ENCODE data around the gene TECPR1. TPM values are rescaled to one million over a fixed set of nuclear protein-coding genes. Genes with fewer than 3 reads are reported as not detected.

The TECPR1 gene
- total RNA-seq, 8 experiments from 2014 or later, result 7.0 to 23.4 (median 16.2) TPM

DNA sequence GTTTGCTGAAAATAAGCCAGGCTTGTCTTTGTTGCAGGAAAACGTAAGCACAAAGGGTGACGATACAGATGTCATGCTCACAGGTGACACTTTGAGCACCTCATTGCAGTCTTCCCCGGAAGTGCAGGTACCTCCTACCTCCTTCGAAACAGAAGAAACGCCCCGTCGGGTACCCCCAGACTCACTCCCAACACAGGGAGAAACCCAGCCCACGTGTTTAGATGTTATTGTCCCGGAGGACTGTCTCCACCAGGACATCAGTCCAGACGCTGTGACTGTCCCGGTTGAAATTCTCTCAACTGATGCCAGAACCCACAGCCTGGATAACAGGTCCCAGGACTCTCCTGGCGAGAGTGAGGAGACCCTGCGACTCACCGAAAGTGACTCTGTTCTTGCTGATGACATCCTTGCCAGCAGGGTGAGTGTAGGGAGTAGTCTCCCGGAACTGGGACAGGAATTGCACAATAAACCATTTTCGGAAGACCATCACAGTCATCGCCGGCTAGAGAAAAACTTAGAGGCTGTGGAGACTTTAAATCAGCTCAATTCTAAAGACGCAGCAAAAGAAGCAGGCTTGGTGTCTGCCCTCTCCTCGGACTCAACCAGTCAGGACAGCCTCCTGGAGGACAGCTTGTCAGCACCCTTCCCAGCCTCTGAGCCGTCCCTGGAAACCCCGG lies 59.1 kb downstream of the TECPR1 start:
- Histone ChIP-seq H3K4me1 (replicated peaks in 1 of 2) (no peaks in the 10 kb centered on the region), H3K27ac (no peak overlapping the region), H3K4me3 (no peak overlapping the region)
- in situ Hi-C loops (cut with MboI; ENCODE audit: low pct_unique_long_range_greater_than_20kb in 2 of 9, low sequenced_read_pairs in 9 of 9, unreplicated experiment in 9 of 9), result no loop called here
- ATAC-seq (replicated peaks in 6 of 8), result no peak
- WGBS, 10 experiments, result 40 to 100% (median 97%) methylated on average over 1 to 13 of the region's 22 CpGs; no CpG with 5 or more reads in 1 of the 10 experiments

DNA sequence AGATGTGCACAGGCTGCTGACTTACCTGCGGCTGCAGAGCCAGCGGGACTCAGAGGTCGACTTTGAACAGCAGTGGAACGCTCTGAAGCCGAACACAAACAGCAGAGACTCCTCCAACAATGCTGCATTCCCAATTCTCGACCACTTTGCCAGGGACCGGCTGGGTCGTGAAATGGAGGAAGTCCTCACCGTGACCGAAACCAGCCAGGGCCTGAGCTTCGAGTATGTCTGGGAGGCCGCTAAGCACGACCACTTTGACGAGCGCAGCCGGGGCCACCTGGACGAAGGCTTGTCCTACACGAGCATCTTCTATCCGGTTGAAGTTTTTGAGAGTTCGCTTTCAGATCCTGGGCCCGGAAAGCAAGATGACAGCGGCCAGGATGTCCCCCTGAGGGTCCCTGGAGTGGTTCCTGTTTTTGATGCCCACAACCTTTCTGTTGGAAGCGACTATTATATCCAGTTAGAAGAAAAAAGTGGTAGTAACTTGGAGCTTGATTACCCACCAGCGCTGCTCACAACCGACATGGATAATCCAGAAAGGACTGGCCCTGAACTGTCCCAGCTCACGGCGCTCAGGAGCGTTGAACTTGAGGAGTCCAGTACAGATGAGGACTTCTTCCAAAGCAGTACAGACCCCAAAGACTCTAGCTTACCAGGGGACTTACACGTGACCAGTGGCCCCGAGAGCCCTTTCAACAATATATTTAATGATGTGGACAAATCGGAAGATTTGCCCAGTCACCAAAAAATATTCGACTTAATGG lies 60.2 kb downstream of the TECPR1 start:
- ATAC-seq (replicated peaks in 6 of 8), result no peak
- no peaks in the 10 kb centered on the region for H3K4me1 ChIP-seq (replicated peaks in 1 of 2)
- no peak overlapping the region for H3K27ac ChIP-seq
- 90 to 100% (median 95%) methylated on average over 2 to 21 of the region's 32 CpGs for WGBS, 10 experiments
- in situ Hi-C loops (cut with MboI; ENCODE audit: low pct_unique_long_range_greater_than_20kb in 2 of 9, low sequenced_read_pairs in 9 of 9, unreplicated experiment in 9 of 9), result no loop called here
- H3K4me3 ChIP-seq, result no peak overlapping the region

DNA sequence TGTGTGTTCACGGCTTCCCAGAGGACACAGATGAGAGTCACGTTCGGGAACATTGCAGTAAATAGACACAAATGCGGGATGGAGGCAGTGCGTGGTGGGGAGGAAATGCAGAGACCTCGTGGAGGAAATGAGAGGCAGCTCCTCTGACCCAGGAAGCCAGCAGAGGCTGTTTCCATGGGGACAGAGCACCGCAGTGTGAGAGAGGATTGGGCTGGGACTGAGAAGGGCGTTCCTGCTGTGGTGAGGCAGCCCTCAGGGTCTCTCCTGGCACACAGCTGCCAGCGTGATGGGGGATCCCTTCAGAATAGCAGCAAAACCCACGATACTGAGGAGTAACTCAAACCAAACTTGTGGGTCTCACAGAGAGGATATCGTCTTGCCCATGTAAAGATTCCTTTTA lies 62.5 kb downstream of the TECPR1 start:
- Histone ChIP-seq H3K4me3 (no peak overlapping the region), H3K27ac (no peak overlapping the region), H3K4me1 (replicated peaks in 1 of 2) (no peaks in the 10 kb centered on the region)
- WGBS, 10 experiments, result 92 to 100% (median 97%) methylated on average over 1 to 11 of the region's 11 CpGs; no CpG with 5 or more reads in 6 of the 10 experiments
- no peak for ATAC-seq (replicated peaks in 6 of 8)
- in situ Hi-C loops (cut with MboI; ENCODE audit: low pct_unique_long_range_greater_than_20kb in 2 of 9, low sequenced_read_pairs in 9 of 9, unreplicated experiment in 9 of 9), result no loop called here

DNA sequence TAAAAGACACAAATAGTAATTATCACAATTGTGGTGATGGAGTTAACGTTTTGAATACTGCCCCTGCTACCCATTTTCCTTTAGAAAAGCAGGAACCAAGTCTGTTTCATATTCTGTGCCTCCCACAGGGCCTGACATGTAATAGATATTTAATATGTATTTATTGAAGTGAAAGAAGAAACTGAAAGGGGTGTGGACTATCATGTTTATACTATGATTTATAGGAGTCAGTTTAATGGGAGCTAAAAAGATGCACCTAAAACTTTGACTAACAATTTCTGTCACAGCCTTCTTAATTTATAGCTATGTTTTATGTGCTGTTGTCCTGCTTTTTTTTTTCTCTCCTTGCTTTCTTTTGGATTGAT lies 64.9 kb downstream of the TECPR1 start:
- H3K4me3 ChIP-seq, result no peak overlapping the region
- in situ Hi-C loops (cut with MboI; ENCODE audit: low pct_unique_long_range_greater_than_20kb in 2 of 9, low sequenced_read_pairs in 9 of 9, unreplicated experiment in 9 of 9), result no loop called here
- no peaks in the 10 kb centered on the region for H3K4me1 ChIP-seq (replicated peaks in 1 of 2)
- H3K27ac ChIP-seq, result no peak overlapping the region
- 50 to 100% (median 96%) methylated on average over 1 of the region's 1 CpG; no CpG with 5 or more reads in 2 of the 10 experiments for WGBS, 10 experiments
- peak in 2 of 8 experiments; percentile 59 to 60 for ATAC-seq (replicated peaks in 6 of 8)

DNA sequence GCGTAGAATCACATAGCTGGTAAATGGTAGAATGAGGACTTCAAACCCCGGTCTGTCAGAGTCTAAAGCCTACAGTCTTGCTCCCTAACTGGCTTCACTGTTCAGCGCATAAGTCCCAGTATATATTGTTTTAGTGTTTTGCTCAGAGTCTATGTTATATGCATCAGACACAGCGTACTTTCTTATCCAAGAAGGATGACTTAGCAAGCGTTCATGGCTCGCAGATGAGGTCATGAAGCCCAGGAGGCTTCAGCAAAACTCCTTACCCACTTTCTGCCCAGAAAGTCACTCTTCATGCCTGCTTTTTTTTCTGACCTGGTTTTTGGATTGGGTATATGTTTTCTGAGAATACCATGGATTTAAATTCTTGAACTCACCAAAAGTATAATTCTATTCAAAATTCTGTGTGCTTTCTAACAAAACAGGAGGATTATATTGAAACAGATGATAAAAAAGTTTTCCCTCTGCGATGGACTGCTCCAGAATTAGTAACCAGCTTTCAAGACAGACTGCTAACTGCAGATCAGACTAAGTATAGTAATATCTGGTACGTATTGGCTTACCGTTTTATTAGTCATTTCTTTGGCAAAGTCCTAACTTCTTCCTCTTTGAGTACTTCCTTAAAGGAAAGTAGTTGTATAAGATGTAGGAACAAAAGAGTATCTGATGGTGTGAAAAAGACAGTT lies 65.4 kb downstream of the TECPR1 start:
- Histone ChIP-seq H3K4me1 (replicated peaks in 1 of 2) (no peaks in the 10 kb centered on the region), H3K4me3 (no peak overlapping the region), H3K27ac (no peak overlapping the region)
- WGBS, 10 experiments, result 37 to 100% (median 90%) methylated on average over 2 to 9 of the region's 9 CpGs
- in situ Hi-C loops (cut with MboI; ENCODE audit: low pct_unique_long_range_greater_than_20kb in 2 of 9, low sequenced_read_pairs in 9 of 9, unreplicated experiment in 9 of 9), result no loop called here
- peak in 1 of 8 experiments; percentile 15 for ATAC-seq (replicated peaks in 6 of 8)

DNA sequence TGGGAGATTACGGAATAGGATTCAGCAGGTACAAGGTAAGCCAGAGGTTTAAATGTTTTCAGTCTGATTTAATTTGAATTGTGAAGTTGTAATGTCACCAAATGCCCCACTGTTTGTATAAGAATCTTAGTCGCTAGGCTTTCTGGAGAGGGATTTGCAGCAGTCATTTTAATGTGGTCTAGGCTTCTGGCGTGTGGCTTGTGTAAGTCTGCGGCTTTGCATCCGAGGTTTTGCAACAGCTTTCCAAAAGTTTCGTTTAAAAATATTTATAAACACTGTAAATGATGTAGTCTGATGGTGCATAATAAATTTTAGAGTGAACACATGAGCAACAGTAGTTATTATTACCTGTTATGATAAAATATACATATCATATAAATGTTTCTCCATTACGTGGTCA lies 66.9 kb downstream of the TECPR1 start:
- in situ Hi-C loops (cut with MboI; ENCODE audit: low pct_unique_long_range_greater_than_20kb in 2 of 9, low sequenced_read_pairs in 9 of 9, unreplicated experiment in 9 of 9), result no loop called here
- no peak overlapping the region for H3K27ac ChIP-seq
- no peaks in the 10 kb centered on the region for H3K4me1 ChIP-seq (replicated peaks in 1 of 2)
- no peak for ATAC-seq (replicated peaks in 6 of 8)
- no peak overlapping the region for H3K4me3 ChIP-seq
- WGBS, 10 experiments, result 67 to 100% (median 98%) methylated on average over 1 to 7 of the region's 7 CpGs; no CpG with 5 or more reads in 1 of the 10 experiments

DNA sequence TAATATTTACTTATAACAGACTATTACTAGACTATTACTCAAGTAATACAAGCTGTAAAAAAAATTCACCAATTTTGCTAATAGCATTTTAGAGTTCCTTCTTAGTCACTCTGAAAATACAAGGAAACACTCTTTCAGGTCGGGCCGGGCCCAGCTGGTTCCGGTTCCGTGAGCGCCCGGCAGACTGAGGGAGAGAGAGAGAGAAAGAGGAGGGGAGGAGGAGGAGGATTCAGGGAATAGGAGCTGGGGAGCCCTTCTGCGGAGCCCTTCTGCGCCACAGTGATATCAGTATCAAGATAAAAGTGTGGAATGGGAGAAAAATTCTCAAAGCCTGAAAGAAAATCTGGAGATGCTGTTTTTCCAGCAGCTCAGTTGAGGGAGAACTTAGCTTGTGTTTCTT lies 71.3 kb downstream of the TECPR1 start:
- no peak for ATAC-seq (replicated peaks in 6 of 8)
- Histone ChIP-seq H3K4me3 (no peak overlapping the region), H3K27ac (no peak overlapping the region), H3K4me1 (replicated peaks in 1 of 2) (no peaks in the 10 kb centered on the region)
- in situ Hi-C loops (cut with MboI; ENCODE audit: low pct_unique_long_range_greater_than_20kb in 2 of 9, low sequenced_read_pairs in 9 of 9, unreplicated experiment in 9 of 9), result no loop called here
- WGBS, 10 experiments, result 80 to 100% (median 92%) methylated on average over 2 to 8 of the region's 8 CpGs; no CpG with 5 or more reads in 3 of the 10 experiments

DNA sequence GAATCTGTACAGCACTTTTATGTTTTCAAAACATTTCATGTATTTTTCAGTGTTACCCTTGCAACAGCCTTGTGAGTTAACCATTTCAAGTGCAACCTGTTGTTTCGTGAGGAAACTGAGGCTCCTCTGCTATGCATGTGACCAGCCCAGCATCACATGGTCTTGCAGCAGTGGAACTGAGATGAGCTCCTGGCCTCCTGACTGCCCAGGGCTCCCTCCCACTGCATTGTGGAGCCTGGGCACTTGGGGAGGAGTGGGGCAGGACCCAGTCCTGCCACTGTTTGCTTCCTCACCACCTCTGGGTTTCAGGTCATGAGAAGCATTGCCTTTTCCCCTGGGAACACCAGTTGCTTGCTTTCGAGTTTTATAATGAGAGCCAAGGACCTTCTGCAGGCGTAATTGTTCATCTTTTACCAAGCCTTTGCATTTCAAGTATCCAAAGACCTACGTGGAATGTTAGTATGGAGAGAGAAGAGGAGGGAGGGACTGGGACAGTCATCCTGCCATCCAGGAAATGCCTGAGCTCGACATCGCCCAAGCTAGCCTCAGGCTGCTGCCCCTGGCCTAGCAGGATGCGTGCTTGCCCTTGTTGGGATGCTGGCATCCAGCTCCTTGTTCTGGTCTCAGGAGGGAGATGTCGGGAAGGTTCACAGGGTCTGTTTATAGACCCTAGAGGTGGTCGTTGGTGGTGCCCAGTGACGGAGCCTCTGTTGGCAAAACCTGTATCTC lies 73.1 kb downstream of the TECPR1 start:
- in situ Hi-C loops (cut with MboI; ENCODE audit: low pct_unique_long_range_greater_than_20kb in 2 of 9, low sequenced_read_pairs in 9 of 9, unreplicated experiment in 9 of 9), result no loop called here
- 86 to 100% (median 100%) methylated on average over 1 to 9 of the region's 10 CpGs; no CpG with 5 or more reads in 2 of the 10 experiments for WGBS, 10 experiments
- H3K4me3 ChIP-seq, result no peak overlapping the region
- ATAC-seq (replicated peaks in 6 of 8), result no peak
- H3K27ac ChIP-seq, result no peak overlapping the region
- no peaks in the 10 kb centered on the region for H3K4me1 ChIP-seq (replicated peaks in 1 of 2)

DNA sequence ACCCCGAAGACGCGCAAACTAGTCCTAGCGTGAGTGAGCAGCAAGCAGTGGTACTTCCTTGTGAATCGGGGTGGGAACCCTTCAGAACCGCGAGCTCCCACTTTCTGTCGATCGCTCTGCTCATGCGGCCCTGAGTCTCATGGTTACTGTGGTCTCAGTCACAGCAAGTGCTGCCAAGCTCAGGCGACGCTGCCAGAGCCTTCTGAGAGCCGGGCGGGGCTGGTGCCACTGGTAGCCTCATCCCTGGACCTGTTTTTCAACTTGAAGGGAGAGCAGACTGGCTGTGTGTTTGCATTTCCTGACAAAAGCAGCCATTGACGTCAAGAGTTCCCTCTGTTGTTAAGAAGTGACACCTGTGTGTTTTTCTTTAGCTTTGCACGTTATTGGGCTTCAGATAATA lies 73.7 kb downstream of the TECPR1 start:
- H3K4me3 ChIP-seq, result no peak overlapping the region
- in situ Hi-C loops (cut with MboI; ENCODE audit: low pct_unique_long_range_greater_than_20kb in 2 of 9, low sequenced_read_pairs in 9 of 9, unreplicated experiment in 9 of 9), result no loop called here
- 53 to 100% (median 88%) methylated on average over 1 to 11 of the region's 16 CpGs for WGBS, 10 experiments
- H3K4me1 ChIP-seq (replicated peaks in 1 of 2), result no peaks in the 10 kb centered on the region
- no peak overlapping the region for H3K27ac ChIP-seq
- no peak for ATAC-seq (replicated peaks in 6 of 8)

DNA sequence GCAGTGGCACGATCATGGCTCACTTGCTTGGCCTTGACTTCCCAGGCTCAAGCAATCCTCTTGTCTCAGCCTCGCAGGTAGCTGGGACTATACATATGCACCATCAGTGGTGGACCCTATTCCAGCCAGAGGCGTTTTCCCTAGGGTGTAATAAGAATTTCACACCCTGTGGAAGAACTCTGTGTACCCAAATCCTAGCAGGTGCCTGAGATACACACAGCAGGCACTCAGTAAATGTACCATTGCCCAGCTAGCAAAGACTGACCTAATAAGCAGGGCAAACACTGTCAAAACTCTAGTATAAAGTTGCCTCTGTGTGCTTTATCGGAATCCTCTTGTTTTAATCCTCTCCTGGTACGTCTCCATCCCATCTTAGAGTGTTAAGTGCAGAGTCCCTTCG lies 74.5 kb downstream of the TECPR1 start:
- no peaks in the 10 kb centered on the region for H3K4me1 ChIP-seq (replicated peaks in 1 of 2)
- in situ Hi-C loops (cut with MboI; ENCODE audit: low pct_unique_long_range_greater_than_20kb in 2 of 9, low sequenced_read_pairs in 9 of 9, unreplicated experiment in 9 of 9), result no loop called here
- H3K4me3 ChIP-seq, result no peak overlapping the region
- 67 to 100% (median 100%) methylated on average over 1 to 5 of the region's 6 CpGs; no CpG with 5 or more reads in 2 of the 10 experiments for WGBS, 10 experiments
- no peak overlapping the region for H3K27ac ChIP-seq
- no peak for ATAC-seq (replicated peaks in 6 of 8)

DNA sequence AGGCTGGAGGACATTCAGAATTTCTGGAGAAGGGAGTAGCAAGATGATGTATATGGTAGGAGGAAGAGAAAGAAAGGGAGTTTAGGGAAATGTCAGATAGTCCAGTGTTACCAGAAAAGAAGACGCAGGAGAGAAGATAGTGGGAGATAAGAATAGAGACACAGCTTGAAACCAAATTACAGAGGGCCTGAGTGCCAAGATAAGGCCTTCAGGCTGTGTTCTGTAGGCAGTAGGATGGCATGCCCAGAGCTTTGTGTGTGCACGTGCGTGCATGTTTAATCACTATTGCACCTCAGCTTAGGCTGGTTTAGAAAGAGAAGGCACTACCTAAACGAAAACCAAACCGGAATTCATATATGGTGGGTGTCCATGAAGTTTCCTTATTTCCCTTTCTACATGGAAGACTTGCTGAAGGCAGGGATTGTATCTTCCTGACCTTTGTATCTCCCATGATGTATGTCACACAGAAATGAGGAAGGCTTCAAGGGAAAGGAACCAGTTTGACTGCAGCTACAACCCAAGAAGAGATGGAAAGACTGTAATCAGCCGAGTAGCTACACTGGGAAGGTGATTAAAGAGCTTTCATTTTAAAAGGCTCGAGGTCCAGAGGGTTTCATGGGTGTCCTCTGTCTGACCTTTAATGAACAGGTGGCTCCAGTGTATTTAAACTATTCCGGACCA lies 76.6 kb downstream of the TECPR1 start:
- Histone ChIP-seq H3K4me1 (replicated peaks in 1 of 2) (peaks cover 0 to 4% of the 10 kb centered on the region in 2 donors), H3K27ac (no peak overlapping the region), H3K4me3 (no peak overlapping the region)
- 82 to 100% (median 93%) methylated on average over 1 to 8 of the region's 8 CpGs for WGBS, 10 experiments
- no peak for ATAC-seq (replicated peaks in 6 of 8)
- in situ Hi-C loops (cut with MboI; ENCODE audit: low pct_unique_long_range_greater_than_20kb in 2 of 9, low sequenced_read_pairs in 9 of 9, unreplicated experiment in 9 of 9), result no loop called here
